GM12878 (cell line): ENCODE measurements around the gene FAT1. TPM values are rescaled to one million over a fixed set of nuclear protein-coding genes. Genes with fewer than 3 reads are reported as not detected.

Source experiments
- ATAC-seq: fragments of 200-7000 bp; cut with Tn5 transposase; 3 replicates; pipeline ENCODE4 v1.9.1; 2020; ENCODE audit warnings: mild to moderate bottlenecking, moderate library complexity
- BruUV-seq: library from RNA; stranded (reverse); fragments of 400-500 nt; replicated peaks from 2 replicates; lab custom pipeline; 2021; lab: Mats Ljungman, UMichigan
- CTCF ChIA-PET: fragments of 300-600 bp; sonication (Branson Sonifier 250); formaldehyde crosslinking; extraction: SDS; loops from one replicate; lab custom pipeline; 2021; ENCODE audit warnings: inconsistent platforms; lab: Yijun Ruan, JAX
- POLR2A ChIA-PET: fragments of 350-600 bp; formaldehyde crosslinking; extraction: SDS; loops from one replicate; lab custom pipeline; 2021; ENCODE audit warnings: inconsistent platforms; lab: Charles Lee
- RAD21 ChIA-PET: fragments of 300-600 bp; sonication (Branson Sonifier 250); formaldehyde crosslinking; loops from one replicate; lab custom pipeline; 2023; ENCODE audit warnings: antibody characterized with exemption; ENCODE audit not compliant: unreplicated experiment; lab: Charles Lee
- SMC1A ChIA-PET: fragments of 300-600 bp; sonication (Branson Sonifier 250); formaldehyde crosslinking; loops from one replicate; lab custom pipeline; 2023; ENCODE audit not compliant: unreplicated experiment, uncharacterized antibody; lab: Charles Lee
- DNase-seq: peaks from one replicate; pipeline ENCODE4 v3.0.0-alpha.2; 2011; ENCODE audit warnings: low read depth, low spot score
- FAIRE-seq: peaks from 3 replicates; lab custom pipeline; 2011; peaks lifted over from hg19 to GRCh38; lab: Jason Lieb, UNC
- H2AFZ ChIP-seq: 2 replicates; pipeline ENCODE4 v1.6.0; 2011; ENCODE audit warnings: low read depth, low read length, control low read depth; ENCODE audit not compliant: control insufficient read depth
- H3K27ac ChIP-seq: 2 replicates; pipeline ENCODE4 v1.5.1; 2011; ENCODE audit warnings: control low read depth; ENCODE audit not compliant: control insufficient read depth, insufficient read depth
- H3K27me3 ChIP-seq, 2 experiments: replicated peaks in 1 of 2; 2 replicates each; pipeline versions ENCODE4 v1.6.0 to v1.6.1; 2011; ENCODE audit warnings: low read length in 1 of 2; ENCODE audit not compliant: control insufficient read depth in 2 of 2, insufficient read depth in 2 of 2
- H3K36me3 ChIP-seq, 2 experiments: 2 replicates each; pipeline ENCODE4 v1.5.1; 2011; ENCODE audit warnings: low read length in 1 of 2; ENCODE audit not compliant: control insufficient read depth in 2 of 2, insufficient read depth in 2 of 2
- H3K4me1 ChIP-seq: 2 replicates; pipeline ENCODE4 v1.6.1; 2011; ENCODE audit warnings: mild to moderate bottlenecking, low read length, moderate library complexity, mixed read lengths; ENCODE audit not compliant: control insufficient read depth, insufficient read depth
- H3K4me2 ChIP-seq: 2 replicates; pipeline ENCODE4 v1.6.0; 2011; ENCODE audit warnings: control low read depth; ENCODE audit not compliant: control insufficient read depth, insufficient read depth
- H3K4me3 ChIP-seq: fragments of 200-600 bp; sonication (generic); 2 replicates; pipeline ENCODE4 v1.5.1; 2016
- H3K79me2 ChIP-seq: 2 replicates; pipeline ENCODE4 v1.6.0; 2011; ENCODE audit warnings: low read length; ENCODE audit not compliant: control insufficient read depth, insufficient read depth
- H3K9ac ChIP-seq: 2 replicates; pipeline ENCODE4 v1.8.0; 2011; ENCODE audit warnings: low read length, control low read depth, mixed read lengths; ENCODE audit not compliant: control insufficient read depth, insufficient read depth
- H3K9me3 ChIP-seq: replicated peaks from 3 replicates; pipeline ENCODE4 v1.5.1; 2011; ENCODE audit warnings: mild to moderate bottlenecking, low read length; ENCODE audit not compliant: control insufficient read depth, insufficient read depth
- H4K20me1 ChIP-seq: 2 replicates; pipeline ENCODE4 v1.6.0; 2011; ENCODE audit not compliant: control insufficient read depth, insufficient read depth
- ASH2L ChIP-seq: fragments of 300-600, 200-600 bp; sonication (generic); IDR thresholded peaks from 2 replicates; pipeline ENCODE4 v1.6.1; 2017; ENCODE audit warnings: low read depth, mild to moderate bottlenecking, borderline replicate concordance
- BCLAF1 ChIP-seq: fragments of 450-650 bp; IDR thresholded peaks from 2 replicates; pipeline ENCODE4 v1.6.1; 2017; ENCODE audit warnings: antibody characterized with exemption, mild to moderate bottlenecking, moderate library complexity
- CBFB ChIP-seq: IDR thresholded peaks from 2 replicates; pipeline ENCODE4 v1.6.1; 2016; ENCODE audit warnings: antibody characterized with exemption, low read depth
- CHD1 ChIP-seq: IDR thresholded peaks from 2 replicates; pipeline ENCODE4 v1.6.1; 2012; ENCODE audit warnings: low read depth, low read length, improper control_type of control experiment
- GATAD2B ChIP-seq: fragments of 450-650 bp; conservative IDR thresholded peaks from 2 replicates; pipeline ENCODE4 v1.6.1; 2017; ENCODE audit warnings: low read depth, mild to moderate bottlenecking, moderate library complexity
- HDAC6 ChIP-seq: fragments of 200-600 bp; sonication (generic); IDR thresholded peaks from one replicate; pipeline ENCODE4 v1.8.0; 2017; ENCODE audit warnings: antibody characterized with exemption; ENCODE audit not compliant: unreplicated experiment
- KLF5 ChIP-seq: fragments of 450-650 bp; IDR thresholded peaks from 2 replicates; pipeline ENCODE4 v1.6.1; 2014; ENCODE audit warnings: mild to moderate bottlenecking; ENCODE audit not compliant: partially characterized antibody
- MYC ChIP-seq: IDR thresholded peaks from 2 replicates; pipeline ENCODE4 v1.6.1; 2011; ENCODE audit warnings: mild to moderate bottlenecking, low read length, moderate library complexity, inconsistent platforms; ENCODE audit not compliant: insufficient read depth, insufficient replicate concordance, insufficient read length, severe bottlenecking
- NFYA ChIP-seq: IDR thresholded peaks from 2 replicates; pipeline ENCODE4 v1.6.1; 2011; ENCODE audit warnings: low read depth, mild to moderate bottlenecking, low read length, improper control_type of control experiment, borderline replicate concordance
- POLR2AphosphoS5 ChIP-seq: IDR thresholded peaks from 2 replicates; pipeline ENCODE4 v1.6.1; 2011; ENCODE audit warnings: mild to moderate bottlenecking, low read length, inconsistent platforms
- RB1 ChIP-seq: fragments of 450-650 bp; formaldehyde crosslinking; IDR thresholded peaks from 2 replicates; pipeline ENCODE4 v1.6.1; 2017; ENCODE audit warnings: mild to moderate bottlenecking, borderline replicate concordance
- RBBP5 ChIP-seq: fragments of 200-600 bp; sonication (generic); conservative IDR thresholded peaks from 2 replicates; pipeline ENCODE4 v1.6.1; 2016
- SPI1 ChIP-seq: IDR thresholded peaks from 2 replicates; pipeline ENCODE4 v1.6.1; 2011; ENCODE audit warnings: low read depth, mild to moderate bottlenecking, low read length, moderate library complexity, borderline replicate concordance; ENCODE audit not compliant: insufficient read depth
- ZNF207 ChIP-seq: fragments of 450-650 bp; IDR thresholded peaks from 2 replicates; pipeline ENCODE4 v1.6.1; 2014; ENCODE audit warnings: antibody characterized with exemption, mild to moderate bottlenecking, borderline replicate concordance
- ZNF592 ChIP-seq: fragments of 450-650 bp; IDR thresholded peaks from 2 replicates; pipeline ENCODE4 v1.6.1; 2017; ENCODE audit warnings: mild to moderate bottlenecking, moderate library complexity
- ZNF622 ChIP-seq: fragments of 450-650 bp; IDR thresholded peaks from 2 replicates; pipeline ENCODE4 v1.6.1; 2017; ENCODE audit warnings: mild to moderate bottlenecking, inconsistent platforms
- ZSCAN29 ChIP-seq: fragments of 450-650 bp; IDR thresholded peaks from 2 replicates; pipeline ENCODE4 v1.6.1; 2017; ENCODE audit warnings: mild to moderate bottlenecking, moderate library complexity
- WGBS: methylation state at CpG from one replicate; pipeline ENCODE4 v1.1.6; 2016; ENCODE audit warnings: low lambda C conversion rate; ENCODE audit not compliant: insufficient replicate concordance, insufficient coverage; ENCODE audit errors: missing lambda C conversion rate; 5-methylcytosine and 5-hydroxymethylcytosine counted together
- in situ Hi-C: fragments of 300-500 bp; cut with MboI; formaldehyde crosslinking; loops from 9 replicates; pipeline ENCODE4 v1.14.3; 2018; ENCODE audit warnings: mixed read lengths
- intact Hi-C: fragments of 100-400 bp; cut with micrococcal nuclease; formaldehyde crosslinking; loops from one replicate; pipeline ENCODE4 v1.14.2; 2022; ENCODE audit not compliant: unreplicated experiment
- polyA plus RNA-seq, 11 experiments: library from polyadenylated mRNA; depleted of rRNA in 4 of 11; unstranded in 6 of 11; stranded (reverse) in 5 of 11; fragments of >200 nt; fragmentation: Nextera tagmentation in 4 of 11; fragmentation: Illumina TruSeq in 1 of 11; extraction: Ambion mirVana in 4 of 11; extraction: Trizol in 1 of 11; gene quantifications; 1 replicate in 1 of 11; 2 replicates in 10 of 11; pipeline versions ENCODE4 v1.2.1 to v1.2.3, GENCODE V29; 2011 to 2016; ENCODE audit warnings: inconsistent platforms in 2 of 11, missing spikeins in 2 of 11, low read depth in 1 of 11
- total RNA-seq, 4 experiments: library from RNA; depleted of rRNA in 3 of 4; stranded (reverse); fragments of >200 nt in 3 of 4; fragmentation: Illumina TruSeq in 1 of 4; extraction: Trizol in 1 of 4; gene quantifications; 2 replicates each; pipeline versions ENCODE4 v1.2.1 to v1.2.3, GENCODE V29; 2013 to 2021

FAT1 gene
- total and polyA plus RNA-seq, 10 of the 15 experiments (the other 5 are each of a cell fraction or from before 2014, with no cell fraction given) = 0.04 to 11.8 (median 0.11) TPM; not detected in 1

GRCh38 chr4:186691396-186691795 lies 32.3 kb downstream of the FAT1 start:
- Histone ChIP-seq H3K4me3 (no peak overlapping the region), H3K27me3 (no peaks in the 10 kb centered on the region), H4K20me1 (no peaks in the 10 kb centered on the region), H3K79me2 (no peaks in the 10 kb centered on the region), H3K9me3 (no peaks in the 10 kb centered on the region), H3K27ac (no peak overlapping the region), H3K9ac (no peak overlapping the region), H3K36me3 (no peaks in the 10 kb centered on the region), H3K4me1 (no peaks in the 10 kb centered on the region), H2AFZ (no peak overlapping the region), H3K4me2 (no peak overlapping the region)
- DNase-seq = no peak
- RAD21 ChIA-PET = no interaction called here
- POLR2A ChIA-PET = no interaction called here
- 24% methylated on average over 4 of the region's 5 CpGs for WGBS
- SMC1A ChIA-PET = no interaction called here
- BruUV-seq = no TSS peak
- no peak for FAIRE-seq
- intact Hi-C loops = no loop called here
- CTCF ChIA-PET = no interaction called here
- ATAC-seq = no peak
- in situ Hi-C loops = no loop called here
- TF ChIP-seq ASH2L = no peak
- no peak for TF ChIP-seq GATAD2B
- TF ChIP-seq ZSCAN29 = no peak
- TF ChIP-seq BCLAF1 = no peak
- no peak for TF ChIP-seq MYC
- no peak for TF ChIP-seq NFYA
- TF ChIP-seq ZNF592 = no peak
- no peak for TF ChIP-seq CHD1
- TF ChIP-seq SPI1 = no peak
- TF ChIP-seq ZNF207 = no peak
- no peak for TF ChIP-seq RBBP5
- no peak for TF ChIP-seq HDAC6
- TF ChIP-seq ZNF622 = no peak
- TF ChIP-seq POLR2AphosphoS5 = no peak
- TF ChIP-seq KLF5 = no peak
- no peak for TF ChIP-seq CBFB
- TF ChIP-seq RB1 = no peak
